Erythroblast (primary cell): ENCODE data around the gene MUC16.
"Not testable (repeated sequence)": the region's sequence is repeated elsewhere in the genome, so short reads cannot be mapped to it uniquely, and the experiment has no call there.

Experiments used
- DNase-seq, 2 experiments: peaks; one replicate each; lab custom pipeline; 2025; lab: John Stamatoyannopoulos, UW
- GATA1 ChIP-seq: IDR thresholded peaks from 2 replicates; pipeline ENCODE4 v1.6.1; 2011; ENCODE audit warnings: low read depth, mild to moderate bottlenecking, control low read depth, low read length, moderate library complexity
- POLR2A ChIP-seq: IDR thresholded peaks from 2 replicates; pipeline ENCODE4 v1.6.1; 2011; ENCODE audit warnings: mild to moderate bottlenecking, low read length

Gene MUC16

GRCh38 chr19:9009935-9010651 lies at the start of gene MUC16:
MUC16 (minus strand) TSS chr19:9010409.
- TF ChIP-seq GATA1: no peak
- no peak for TF ChIP-seq POLR2A
- DNase-seq: no peak

DNA sequence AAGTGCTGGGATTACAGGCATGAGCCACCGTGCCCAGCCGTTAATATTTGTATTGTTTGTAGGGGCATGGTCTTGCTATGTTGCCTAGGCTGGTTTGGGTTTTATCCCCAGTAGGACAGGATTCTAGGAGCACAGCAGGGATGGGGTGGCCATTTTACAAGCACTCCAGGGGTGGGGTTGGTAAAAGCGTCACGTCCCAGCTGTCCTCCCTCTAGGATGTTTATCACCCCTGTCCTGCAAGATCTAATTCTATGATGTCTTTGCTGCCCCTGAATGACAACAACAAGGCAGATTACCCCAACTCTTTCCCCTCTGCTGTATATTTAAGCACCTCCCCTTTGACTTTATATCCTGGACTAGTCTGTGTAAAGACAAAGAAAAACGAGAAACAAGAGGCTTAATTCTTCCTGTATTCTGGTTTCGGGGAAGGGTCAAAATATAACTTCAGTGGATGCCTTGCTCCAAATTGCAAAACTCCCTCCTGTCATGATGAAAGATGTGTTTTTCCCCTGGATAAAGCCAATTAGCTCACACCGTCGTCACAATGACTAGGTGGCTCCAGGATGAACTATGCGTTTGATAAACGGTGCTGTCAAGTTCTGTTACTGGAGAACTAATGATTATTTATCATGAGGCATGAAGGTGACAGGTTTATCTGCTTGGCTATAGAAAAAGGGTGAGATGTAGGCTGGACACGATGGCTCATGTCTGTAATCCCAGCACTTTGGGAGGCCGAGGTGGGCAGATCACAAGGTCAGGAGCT lies 48.9 kb upstream of the MUC16 start:
- no peak for DNase-seq
- TF ChIP-seq POLR2A (no peak), GATA1 (no peak)

- TF ChIP-seq GATA1: no peak
- no peak for TF ChIP-seq POLR2A
- no peak for DNase-seq
These were observed 47.5 kb upstream of the MUC16 start for GRCh38 chr19:9057505-9058258.

DNA sequence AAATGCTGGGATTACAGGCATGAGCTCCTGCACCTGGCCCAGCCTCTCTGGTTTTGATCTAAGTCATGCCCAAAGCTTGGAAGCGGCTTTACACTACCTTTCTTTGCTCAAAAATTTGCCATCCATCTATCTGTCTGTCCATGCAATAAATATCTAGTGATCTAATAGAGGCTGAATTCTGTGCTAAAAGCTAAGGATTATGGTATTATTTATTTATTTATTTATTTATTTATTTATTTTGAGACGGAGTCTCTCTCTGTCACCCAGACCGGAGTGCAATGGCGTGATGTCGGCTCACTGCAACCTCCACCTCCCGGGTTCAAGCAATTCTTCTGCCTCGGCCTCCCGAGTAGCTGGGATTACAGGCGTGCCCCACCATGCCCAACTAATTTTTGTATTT lies 45.9 kb upstream of the MUC16 start:
- DNase-seq: not testable (repeated sequence)

DNA sequence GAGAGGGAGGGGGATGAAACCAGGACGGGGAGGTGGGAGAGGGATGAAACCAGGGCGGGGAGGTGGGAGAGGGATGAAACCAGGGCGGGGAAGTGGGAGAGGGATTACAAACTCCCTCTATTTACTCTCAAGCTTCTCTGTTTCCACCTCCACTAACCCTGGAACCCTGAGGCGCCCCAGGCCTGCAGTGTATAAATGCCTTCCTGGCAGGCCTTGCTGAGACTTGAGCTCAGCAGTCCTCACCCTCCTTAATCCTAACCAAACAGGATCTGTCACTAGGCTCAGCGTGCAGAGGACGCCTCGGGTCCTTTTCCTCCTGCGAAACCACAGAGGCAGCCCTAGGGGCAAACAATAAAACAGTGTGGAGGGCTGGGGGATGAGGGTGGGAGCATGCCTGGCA lies 44.6 kb upstream of the MUC16 start:
- no peak for DNase-seq
- no peak for TF ChIP-seq POLR2A
- no peak for TF ChIP-seq GATA1

DNA sequence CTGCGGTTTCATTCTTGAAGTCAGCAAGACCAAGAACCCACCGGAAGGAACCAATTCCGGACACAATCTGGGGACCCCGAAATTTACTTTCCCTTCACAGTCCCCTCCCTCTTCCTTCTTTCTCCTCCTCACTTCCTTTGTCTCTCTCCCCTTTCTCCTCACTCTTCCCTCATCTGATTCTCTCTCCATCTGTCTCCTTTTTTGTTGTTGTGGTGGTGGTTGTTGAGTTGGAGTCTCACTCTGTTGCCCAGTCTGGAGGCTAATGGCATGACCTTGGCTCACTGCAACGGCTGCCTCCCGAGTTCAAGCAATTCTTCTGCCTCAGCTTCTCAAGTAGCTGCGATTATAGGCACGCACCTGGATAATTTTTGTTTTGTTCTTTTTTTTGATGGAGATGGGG lies 44.0 kb upstream of the MUC16 start:
- TF ChIP-seq POLR2A (no peak), GATA1 (no peak)
- DNase-seq: no peak

GRCh38 chr19:9053674-9054073 lies 43.5 kb upstream of the MUC16 start:
- DNase-seq: not testable (repeated sequence)

GRCh38 chr19:9052894-9053293 lies 42.7 kb upstream of the MUC16 start:
- DNase-seq: no peak
- TF ChIP-seq POLR2A (no peak), GATA1 (no peak)

- DNase-seq: no peak
- TF ChIP-seq POLR2A (no peak), GATA1 (no peak)
These were observed 36.5 kb upstream of the MUC16 start for GRCh38 chr19:9046694-9047093.

- TF ChIP-seq POLR2A: no peak
- TF ChIP-seq GATA1: no peak
- DNase-seq: no peak
These were observed 34.2 kb upstream of the MUC16 start for GRCh38 chr19:9044449-9044848.

- DNase-seq: no peak
- TF ChIP-seq POLR2A: no peak
- no peak for TF ChIP-seq GATA1
These were observed 33.3 kb upstream of the MUC16 start for GRCh38 chr19:9043524-9043923.

- TF ChIP-seq GATA1 (no peak), POLR2A (no peak)
- no peak for DNase-seq
These were observed 30.8 kb upstream of the MUC16 start for GRCh38 chr19:9041023-9041422.

DNA sequence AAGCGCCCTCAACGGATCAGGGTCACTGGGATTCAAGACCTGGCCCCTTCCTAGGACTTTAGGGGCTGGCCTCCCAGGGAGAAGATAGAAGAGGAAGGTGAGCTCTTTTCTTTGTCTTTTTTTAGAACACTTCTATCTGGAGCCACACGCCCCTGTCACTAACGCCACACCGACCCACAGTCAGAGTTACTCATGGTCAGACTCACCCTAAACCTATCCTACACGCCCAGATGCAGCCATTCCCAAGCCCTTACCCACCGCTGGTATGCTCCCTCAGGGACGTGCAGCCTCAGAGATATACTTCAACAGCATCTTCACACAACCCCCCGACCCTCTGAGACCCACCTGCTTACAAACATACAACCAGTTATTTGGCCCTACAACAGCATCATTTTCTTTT lies 29.9 kb upstream of the MUC16 start:
- TF ChIP-seq GATA1 (no peak), POLR2A (no peak)
- no peak for DNase-seq

GRCh38 chr19:9039728-9040127 lies 29.5 kb upstream of the MUC16 start:
- DNase-seq: no peak
- TF ChIP-seq POLR2A (no peak), GATA1 (no peak)
